Lower leg skin (tissue), 3 donors: ENCODE results near the gene VAV2.

Source experiments
- CTCF ChIP-seq, 3 donors: fragments of 450-650 bp; IDR thresholded peaks; one replicate each; pipeline ENCODE4 v1.5.1; 2016; ENCODE audit warnings: antibody characterized with exemption in 3 of 3, mild to moderate bottlenecking in 3 of 3, moderate library complexity in 2 of 3
- POLR2A ChIP-seq, 2 donors: fragments of 450-650 bp; IDR thresholded peaks; one replicate each; pipeline ENCODE4 v1.6.1; 2016 to 2017; ENCODE audit warnings: antibody characterized with exemption in 2 of 2, mild to moderate bottlenecking in 1 of 2, moderate library complexity in 1 of 2

GRCh38 chr9:133825555-133826218, 166.4 kb downstream of the VAV2 start:
- TF ChIP-seq CTCF (IDR thresholded peaks at IDR 0.05) (no peak), POLR2A (IDR thresholded peaks at IDR 0.05) (no peak)
